Erythroblast (primary cell): ENCODE data around the gene SSBP4.

Source experiments
- GATA1 ChIP-seq: IDR thresholded peaks from 2 replicates; pipeline ENCODE4 v1.6.1; 2011; ENCODE audit warnings: low read depth, mild to moderate bottlenecking, control low read depth, low read length, moderate library complexity
- POLR2A ChIP-seq: IDR thresholded peaks from 2 replicates; pipeline ENCODE4 v1.6.1; 2011; ENCODE audit warnings: mild to moderate bottlenecking, low read length

GRCh38 chr19:18428787-18429674, 9.8 kb downstream of the SSBP4 start:
- TF ChIP-seq POLR2A, result no peak
- TF ChIP-seq GATA1, result no peak
